RCC 7860 (cell line): ENCODE results near the gene FKBP9.
A peak's percentile ranks its signal among the peaks of the same experiment; 100 is the strongest.
"Not testable (repeated sequence)": the region's sequence is repeated elsewhere in the genome, so short reads cannot be mapped to it uniquely, and the experiment has no call there.

Source experiments
- DNase-seq: peaks from one replicate; pipeline ENCODE4 v3.0.0-alpha.2; 2015; ENCODE audit warnings: low spot score
- FAIRE-seq: peaks from 2 replicates; lab custom pipeline; 2012; peaks lifted over from hg19 to GRCh38; lab: Jason Lieb, UNC

The FKBP9 gene

DNA sequence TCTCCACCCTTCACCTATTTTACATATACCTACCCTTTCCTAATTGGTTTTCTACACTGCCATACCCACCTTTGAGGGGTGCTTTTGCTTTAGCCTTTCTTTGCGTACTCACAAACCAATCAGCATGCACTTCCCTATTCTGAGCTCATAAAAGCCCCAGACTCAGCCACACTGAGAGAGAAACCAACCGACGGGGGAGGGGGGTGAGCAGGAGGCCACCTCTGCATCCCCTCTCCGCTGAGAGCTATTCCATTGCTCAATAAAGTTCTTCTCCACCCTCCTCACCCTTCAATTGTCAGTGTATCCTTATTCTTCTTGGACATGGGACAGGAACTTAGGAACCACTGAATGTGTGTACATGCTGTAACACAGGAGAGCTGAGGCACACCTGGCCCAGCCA lies 9.0 kb upstream of the FKBP9 start:
- no peak for DNase-seq
- no peak for FAIRE-seq

DNA sequence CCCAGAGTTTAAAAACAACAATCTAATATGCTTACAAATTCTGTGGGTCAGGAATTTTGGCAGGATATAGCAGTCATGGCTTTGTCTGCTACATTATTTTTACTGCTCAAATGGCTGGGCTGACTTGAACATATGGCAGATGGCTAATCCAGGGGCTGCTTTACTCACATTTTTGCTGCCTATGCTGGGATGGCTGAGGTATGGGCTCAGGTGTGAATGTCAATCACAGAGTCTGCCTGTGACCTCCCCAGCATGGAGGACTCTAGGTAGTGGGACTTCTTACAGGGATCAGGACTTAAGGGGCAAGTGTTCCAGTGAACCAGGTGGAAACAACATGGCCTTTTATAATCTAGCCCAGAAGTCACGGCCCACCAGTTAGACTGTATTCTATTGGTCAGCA lies 4.4 kb upstream of the FKBP9 start:
- FAIRE-seq (no peak), DNase-seq (no peak)

GRCh38 chr7:32958046-32959025 lies 1.1 kb downstream of the FKBP9 start:
- DNase-seq (no peak), FAIRE-seq (no peak)

GRCh38 chr7:32963880-32964301 lies 6.7 kb downstream of the FKBP9 start:
- FAIRE-seq, DNase-seq: not testable (repeated sequence)

DNA sequence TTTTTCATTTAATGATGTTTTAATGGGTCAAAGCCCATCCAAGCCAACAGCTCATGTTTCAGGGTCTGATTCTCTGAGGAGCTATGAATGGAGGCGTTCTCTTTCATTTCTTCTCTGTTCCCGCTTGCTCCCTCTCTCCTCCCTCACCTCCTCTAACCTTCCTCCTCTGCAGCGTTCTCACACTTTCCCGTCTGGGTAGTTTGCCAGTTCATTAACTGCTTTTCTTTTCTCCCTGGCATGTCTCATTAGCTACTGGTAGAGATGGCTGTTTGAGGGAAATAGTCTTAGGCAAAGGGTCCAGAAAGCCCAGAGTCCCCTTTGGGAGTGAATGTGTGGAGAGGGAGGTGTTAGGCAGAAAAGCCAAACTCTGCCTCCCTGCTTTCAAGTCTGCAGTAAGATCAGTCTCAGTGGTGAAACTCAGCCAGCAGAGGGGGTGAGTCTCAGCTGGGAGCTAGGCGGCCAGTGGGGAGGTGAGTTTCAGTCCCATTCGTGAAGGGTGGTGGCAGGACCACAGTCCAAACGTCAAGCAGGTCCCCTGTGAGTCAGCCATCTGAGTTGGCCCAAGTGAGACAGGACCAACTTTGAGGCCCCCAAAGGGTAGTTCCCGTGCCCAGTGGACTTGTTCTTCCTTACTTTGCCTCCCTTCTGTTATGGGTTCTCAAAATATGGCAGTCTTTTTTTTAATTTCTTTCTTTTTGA lies 7.4 kb downstream of the FKBP9 start:
- not testable (repeated sequence) for DNase-seq, FAIRE-seq

DNA sequence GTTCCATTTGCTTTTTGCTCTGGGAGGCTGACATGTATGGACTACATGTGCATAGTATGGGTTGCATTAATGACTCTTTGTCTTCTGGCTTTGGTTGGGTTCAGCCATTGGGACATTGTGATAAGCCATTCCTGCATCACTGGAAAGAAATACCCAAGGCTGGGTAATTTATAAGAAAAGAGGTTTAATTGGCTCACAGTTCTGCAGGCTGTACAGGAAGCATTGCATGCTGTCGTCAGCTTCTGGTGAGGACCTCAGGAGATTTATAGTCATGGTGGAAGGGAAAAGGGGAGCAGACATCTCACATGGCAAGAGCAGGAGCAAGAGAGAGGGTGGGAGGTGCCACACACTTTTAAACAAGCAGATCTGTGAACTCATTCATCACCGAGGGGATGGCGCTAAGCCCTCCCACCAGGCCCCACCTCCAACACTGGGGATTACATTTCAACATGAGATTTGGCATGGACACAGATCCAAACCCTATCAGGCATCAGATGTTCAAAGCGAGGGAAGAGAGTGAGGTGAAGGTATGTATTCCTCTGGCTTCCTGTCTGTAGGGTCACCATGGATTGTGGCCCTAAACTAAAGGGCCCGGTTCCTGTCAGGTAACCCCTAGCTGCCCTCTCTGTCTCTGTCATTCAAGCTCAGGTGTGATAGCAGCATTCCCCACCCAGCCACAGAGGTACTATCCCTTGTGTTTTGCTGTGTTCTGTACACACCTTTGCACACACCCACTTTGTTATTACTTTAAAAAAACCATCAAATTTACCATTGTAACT lies 9.4 kb downstream of the FKBP9 start:
- FAIRE-seq, DNase-seq: not testable (repeated sequence)

GRCh38 chr7:32967268-32967582 lies 10.0 kb downstream of the FKBP9 start:
- DNase-seq, FAIRE-seq: not testable (repeated sequence)

DNA sequence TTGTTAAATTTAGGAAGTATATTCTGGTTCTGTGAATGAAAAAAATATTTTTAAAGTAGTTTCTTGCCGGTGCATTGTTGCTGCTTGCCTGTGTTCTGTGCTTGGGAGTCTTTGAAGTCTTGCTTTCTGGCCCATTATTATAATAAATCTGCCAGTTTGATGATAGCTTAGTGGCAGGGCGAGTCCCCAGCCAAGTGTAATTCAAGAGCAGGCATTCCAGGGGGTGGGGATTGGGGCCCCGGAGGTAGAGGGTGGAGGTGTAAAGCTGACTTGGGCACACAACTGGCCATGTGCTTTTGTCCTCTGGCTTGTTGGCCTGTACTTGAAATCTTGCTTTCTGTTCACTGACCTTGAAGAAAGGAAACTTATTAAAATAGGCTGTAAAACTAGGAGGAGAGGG lies 14.7 kb downstream of the FKBP9 start:
- not testable (repeated sequence) for DNase-seq, FAIRE-seq

- not testable (repeated sequence) for FAIRE-seq, DNase-seq
These were observed 19.9 kb downstream of the FKBP9 start for GRCh38 chr7:32977159-32977558.

- FAIRE-seq = not testable (repeated sequence)
- DNase-seq = peak; percentile 28
These were observed 22.0 kb downstream of the FKBP9 start for GRCh38 chr7:32979246-32979645.

DNA sequence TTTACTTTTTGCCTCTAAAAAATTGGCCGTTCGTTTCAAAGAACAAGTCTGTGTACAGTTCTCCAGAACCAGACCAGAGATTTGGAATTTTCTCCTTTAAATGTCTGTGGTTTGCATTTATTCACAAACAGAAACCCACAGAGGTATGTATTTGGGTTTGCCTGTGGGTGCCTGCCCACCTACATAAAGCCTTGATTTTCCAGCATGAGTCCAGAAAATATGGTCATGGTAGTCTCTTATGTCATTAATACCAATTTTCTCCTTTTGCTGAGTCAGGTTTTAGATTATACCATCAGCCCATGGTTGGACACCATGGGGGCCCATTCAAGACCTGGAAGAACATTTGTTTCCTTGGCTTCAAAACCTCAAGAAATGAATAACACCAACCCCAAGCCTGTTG lies 22.7 kb downstream of the FKBP9 start:
- not testable (repeated sequence) for FAIRE-seq, DNase-seq

DNA sequence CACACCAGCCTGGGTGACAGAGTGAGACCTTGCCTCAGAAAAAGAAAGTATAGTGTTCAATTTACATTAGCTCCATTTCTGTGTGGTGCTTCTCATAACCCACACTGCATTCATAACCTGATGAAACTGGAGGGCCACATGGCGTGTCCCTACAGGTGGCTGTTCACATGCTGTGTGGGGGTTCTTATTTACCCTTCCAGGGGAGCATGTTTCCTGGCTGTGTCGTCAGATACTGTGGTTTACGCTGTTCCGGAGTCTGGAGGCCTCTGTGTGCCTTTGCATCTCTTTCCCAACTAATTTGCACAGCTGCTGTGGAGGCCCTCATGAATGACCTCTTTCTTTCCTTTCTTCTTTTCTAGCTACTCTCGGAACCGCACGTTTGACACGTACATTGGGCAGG lies 30.9 kb downstream of the FKBP9 start:
- DNase-seq, FAIRE-seq: not testable (repeated sequence)

GRCh38 chr7:32991068-32991585 lies 33.9 kb downstream of the FKBP9 start:
- not testable (repeated sequence) for DNase-seq, FAIRE-seq

- FAIRE-seq, DNase-seq: not testable (repeated sequence)
These were observed 34.9 kb downstream of the FKBP9 start for GRCh38 chr7:32991975-32992700.

- DNase-seq, FAIRE-seq: not testable (repeated sequence)
These were observed 35.5 kb downstream of the FKBP9 start for GRCh38 chr7:32992750-32993149.

DNA sequence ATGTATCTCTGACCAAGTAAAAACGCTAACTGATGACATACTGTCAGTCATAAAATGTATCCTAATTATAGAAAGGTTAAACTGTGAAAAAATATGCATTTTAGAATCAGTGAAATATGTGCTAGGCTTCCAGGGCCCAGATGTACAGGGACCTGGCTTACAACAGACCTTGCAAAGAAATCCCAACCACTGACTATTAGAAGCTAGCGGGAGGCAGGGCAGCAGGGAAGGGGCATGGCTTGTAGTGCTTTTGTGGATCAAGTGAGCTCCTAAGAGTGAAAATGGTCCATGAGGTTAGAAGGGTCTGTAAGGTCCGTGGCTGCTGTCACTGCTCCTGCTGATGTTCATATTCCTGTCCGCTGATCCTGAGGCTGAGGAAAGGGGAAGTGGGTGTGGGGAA lies 40.7 kb downstream of the FKBP9 start:
- not testable (repeated sequence) for FAIRE-seq, DNase-seq

DNA sequence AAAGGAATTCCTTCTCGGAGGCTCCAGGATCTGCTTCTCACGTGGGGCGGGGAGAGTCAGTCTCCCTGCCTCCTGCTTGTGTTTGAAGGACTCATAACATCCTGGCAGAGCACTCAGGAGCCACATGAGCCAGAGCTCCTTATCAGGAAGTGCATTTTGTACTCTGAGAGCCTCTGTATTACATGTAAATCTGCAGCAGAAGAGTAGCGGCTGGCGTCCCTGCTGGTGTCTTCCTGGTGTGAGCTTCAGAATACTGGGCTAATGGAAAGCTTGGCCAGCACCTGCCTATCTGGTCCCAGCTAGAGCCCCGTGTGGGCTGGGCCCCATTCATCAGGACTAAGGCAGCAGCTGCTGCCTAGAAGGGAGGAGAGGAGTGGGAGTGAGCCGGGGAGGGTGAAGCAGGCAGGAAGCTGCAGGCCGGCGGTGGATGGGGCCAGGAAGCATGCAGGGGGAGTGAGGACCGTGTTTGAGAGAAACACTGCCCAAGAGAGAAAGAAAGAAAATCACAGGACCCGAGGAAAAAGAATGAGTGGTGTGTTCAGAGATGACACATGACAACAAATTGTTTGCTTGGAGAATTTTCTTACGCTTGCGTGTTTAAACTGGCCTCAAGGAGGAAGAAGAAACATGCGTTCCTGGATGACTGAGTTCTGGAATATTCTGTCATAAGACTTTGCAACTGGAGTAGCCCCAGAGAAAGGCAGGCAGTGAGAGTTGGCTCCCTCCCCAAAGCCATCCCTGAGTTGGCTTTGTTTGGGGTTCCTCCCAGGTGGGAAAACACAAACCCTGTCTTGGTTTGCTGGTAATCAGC lies 41.3 kb downstream of the FKBP9 start:
- DNase-seq, FAIRE-seq: not testable (repeated sequence)

DNA sequence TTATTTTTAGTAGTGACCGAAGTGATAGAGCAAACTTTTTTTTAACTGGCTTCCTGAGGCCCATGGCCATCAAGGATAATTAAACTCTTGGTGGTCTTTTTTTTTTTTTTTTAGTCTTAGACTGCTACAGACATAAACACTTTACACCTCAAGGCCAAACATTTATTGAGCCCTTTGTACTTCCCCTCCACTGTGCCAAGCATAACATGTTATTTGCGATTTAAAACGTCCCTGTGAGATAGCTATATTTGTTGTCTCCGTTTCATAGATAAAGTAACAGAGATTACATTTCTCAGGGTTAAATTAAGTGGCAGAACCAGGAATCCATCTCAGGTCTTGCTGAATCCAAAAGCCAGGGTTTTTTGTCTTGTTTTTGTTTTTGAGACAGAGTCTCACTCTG lies 42.1 kb downstream of the FKBP9 start:
- DNase-seq, FAIRE-seq: not testable (repeated sequence)

DNA sequence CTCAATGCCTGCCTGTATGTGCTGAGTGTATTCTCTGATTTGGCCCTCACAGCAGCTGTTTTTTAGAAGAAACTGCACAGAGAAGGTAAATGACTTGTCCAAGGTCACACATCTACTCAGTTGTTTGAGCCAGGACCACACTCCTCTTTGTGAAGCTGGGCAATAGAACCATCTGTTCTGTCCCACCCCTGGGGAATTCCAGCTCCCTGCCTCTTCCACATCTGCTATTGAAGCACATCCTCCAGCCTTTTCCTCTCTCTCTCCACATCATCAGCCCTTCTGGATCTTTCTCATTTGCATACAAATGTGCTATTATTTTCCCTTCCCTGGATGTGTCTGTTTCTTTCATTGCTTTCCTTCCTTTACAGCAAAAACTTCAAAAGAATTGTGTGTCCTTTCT lies 45.9 kb downstream of the FKBP9 start:
- FAIRE-seq, DNase-seq: not testable (repeated sequence)
